GM21786 (cell line): ENCODE measurements around the gene KCNE2.
"Not testable (repeated sequence)": the region's sequence is repeated elsewhere in the genome, so short reads cannot be mapped to it uniquely, and the experiment has no call there.

Experiments
- ATAC-seq: cut with Tn5 transposase; IDR thresholded peaks from one replicate; pipeline ENCODE4 v1.9.1; 2021; ENCODE audit not compliant: unreplicated experiment

KCNE2 gene

GRCh38 chr21:34352556-34352955 is 11.2 kb upstream of the KCNE2 start:
- no peak for ATAC-seq

GRCh38 chr21:34353182-34353581 is 10.6 kb upstream of the KCNE2 start:
- no peak for ATAC-seq

DNA sequence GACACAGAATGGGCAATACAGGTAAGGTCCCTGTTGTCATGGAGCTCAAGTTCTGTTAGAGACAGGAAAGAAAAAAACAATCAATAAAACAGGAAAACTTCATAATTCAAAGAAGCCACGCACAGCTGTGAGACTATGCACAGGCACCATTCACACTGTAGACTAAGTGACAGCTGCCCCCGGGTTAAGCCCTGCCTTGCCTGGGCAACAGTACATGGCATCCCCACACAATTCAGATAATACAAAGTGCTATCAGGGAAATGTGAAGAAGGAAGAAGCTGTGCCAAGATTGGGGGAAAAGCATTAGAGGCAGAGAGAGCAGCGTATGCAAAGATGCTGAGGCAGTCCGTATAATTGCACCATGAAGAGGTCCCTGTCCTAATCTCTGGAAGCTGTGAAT is 9.0 kb upstream of the KCNE2 start:
- no peak for ATAC-seq

DNA sequence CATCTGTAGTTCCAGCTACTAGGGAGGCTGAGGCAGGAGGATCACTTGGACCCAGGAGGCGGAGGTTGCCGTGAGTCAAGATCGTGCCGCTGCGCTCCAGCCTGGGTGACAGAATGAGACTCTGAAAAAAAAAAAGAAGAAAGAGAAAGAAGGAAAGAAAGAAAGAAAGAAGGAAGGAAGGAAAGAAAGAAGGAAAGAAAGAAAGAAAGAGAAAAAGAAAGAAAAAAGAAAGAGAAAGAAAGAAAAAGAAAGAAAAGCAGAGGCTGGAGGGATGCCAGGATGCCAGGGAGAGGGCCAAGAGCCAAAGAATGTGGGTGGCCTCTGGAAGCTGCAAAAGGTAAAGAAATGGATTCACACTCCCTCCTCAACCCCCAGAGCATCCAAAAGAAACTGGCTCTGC is 8.2 kb upstream of the KCNE2 start:
- ATAC-seq, result no peak

DNA sequence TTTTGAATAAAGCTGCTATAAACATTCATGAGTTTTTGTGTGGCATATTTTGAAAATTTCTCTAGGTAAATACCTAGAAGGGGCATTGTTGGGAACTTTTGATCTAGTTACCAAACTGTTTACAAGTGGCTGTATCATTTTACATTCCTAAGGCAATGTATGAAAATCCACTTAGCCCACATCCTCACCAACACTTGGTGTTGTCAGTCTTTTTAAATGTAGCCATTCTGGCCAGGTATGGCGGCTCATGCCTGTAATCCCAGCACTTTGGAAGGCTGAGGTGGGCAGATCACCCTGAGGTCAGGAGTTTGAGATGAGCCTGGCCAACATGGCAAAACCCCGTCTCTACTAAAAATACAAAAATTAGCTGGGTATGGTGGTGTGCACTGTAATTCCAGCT is 5.9 kb upstream of the KCNE2 start:
- ATAC-seq, result no peak

- no peak for ATAC-seq
These were observed 4.9 kb upstream of the KCNE2 start for GRCh38 chr21:34358866-34359265.

DNA sequence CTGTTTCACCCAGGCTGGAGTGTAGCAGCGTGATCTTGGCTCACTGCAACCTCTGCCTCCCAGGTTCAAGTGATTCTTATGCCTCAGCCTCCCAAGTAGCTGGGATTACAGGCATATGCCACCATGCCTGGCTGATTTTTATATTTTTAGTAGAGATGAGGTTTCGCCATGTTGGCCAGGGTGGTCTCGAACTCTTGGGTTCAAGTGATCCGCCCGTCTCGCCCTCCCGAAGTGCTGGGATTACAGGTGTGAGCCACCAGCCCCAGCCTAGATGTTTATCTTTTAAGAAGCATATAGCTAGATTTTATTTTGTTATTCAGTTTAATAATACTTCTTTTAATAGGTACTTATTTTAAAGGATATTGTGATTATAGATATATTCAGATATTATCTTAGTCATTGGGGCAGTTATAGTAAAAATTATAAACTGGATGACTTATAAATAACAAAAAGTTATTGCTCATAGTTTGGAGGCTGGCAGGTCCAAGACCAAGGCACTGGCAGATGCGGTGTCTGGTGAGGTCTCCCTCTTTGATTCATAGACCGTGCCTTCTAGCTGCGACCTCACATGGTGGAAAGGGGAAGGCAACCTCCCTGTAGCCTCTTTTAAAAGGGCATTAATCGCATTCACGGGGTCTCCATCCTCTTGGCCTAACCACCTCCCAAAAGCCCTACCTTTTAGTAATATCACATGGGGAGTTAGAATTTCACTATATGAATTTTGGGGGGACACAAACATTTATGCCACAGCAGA is 3.1 kb upstream of the KCNE2 start:
- ATAC-seq, result no peak

- ATAC-seq, result no peak
These were observed 1.7 kb upstream of the KCNE2 start for GRCh38 chr21:34362136-34362444.

DNA sequence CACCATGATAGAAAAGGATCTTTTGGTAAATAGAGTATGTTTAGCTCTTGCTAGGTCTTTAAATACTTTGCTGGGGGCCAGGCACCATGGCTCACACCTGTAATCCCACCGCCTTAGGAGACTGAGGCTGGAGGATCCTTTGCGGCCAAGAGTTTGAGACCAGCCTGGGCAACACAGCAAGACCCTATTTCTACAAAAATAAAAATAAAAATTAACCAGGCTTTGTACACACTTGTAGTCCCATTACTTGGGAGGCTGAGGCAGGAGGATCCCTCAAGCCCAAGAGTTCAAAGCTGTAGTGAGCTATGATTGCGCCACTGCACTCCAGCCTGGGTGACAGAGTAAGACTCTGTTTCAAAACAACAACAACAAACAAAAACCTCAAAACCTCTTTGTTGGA is 1.1 kb upstream of the KCNE2 start:
- no peak for ATAC-seq

GRCh38 chr21:34364921-34365320 is 1.1 kb downstream of the KCNE2 start:
- no peak for ATAC-seq

DNA sequence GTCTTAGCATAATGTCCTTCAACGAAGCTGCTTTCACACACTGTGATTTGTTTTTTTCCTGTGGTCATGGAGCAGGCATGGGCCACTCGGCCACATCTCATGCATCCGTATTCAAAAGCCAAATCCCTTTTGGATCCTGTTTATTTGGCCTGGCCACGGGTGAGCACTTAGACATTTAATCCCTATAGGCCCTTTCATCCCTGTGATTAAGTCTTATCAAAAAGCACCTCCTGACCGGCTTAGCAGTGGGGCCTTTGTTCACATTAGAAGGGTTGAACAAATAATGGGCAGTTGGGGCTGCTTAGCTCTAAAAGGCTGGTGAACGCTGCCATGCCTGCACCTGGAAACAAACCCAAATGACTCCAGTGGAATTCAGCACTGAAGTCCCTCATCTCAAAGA is 2.0 kb downstream of the KCNE2 start:
- ATAC-seq, result no peak

DNA sequence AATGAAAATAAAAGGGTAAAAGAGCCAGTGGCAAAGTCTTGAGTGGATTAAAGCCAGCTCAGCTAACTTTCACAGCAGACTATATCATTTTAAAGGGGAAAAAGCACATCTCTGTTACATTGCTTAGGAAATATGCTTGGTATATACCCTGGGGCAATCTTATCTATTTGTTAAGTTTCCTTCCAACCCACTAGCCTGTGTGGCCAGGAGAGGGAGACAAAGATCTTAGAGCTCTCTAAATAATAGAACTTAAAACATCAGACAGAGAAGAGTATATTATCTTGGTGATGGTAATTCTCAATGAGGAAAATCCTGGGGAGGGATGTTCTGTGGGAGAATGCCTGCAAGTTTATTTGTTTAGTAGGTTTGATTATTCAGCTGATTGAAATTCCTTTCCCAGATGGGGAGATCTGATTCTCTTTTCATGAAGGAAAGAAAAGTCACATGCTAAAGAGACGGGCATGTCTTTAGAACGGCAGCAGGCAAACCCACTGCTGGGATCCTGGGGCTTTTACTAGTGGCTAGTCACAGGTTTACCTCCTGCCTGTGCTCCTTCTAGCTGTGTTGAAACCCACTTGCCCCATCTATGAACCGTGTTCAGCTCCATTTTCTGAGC is 3.6 kb downstream of the KCNE2 start:
- ATAC-seq, result no peak

GRCh38 chr21:34369741-34370140 is 5.9 kb downstream of the KCNE2 start:
- ATAC-seq, result no peak

GRCh38 chr21:34372321-34372720 is 8.5 kb downstream of the KCNE2 start:
- no peak for ATAC-seq

DNA sequence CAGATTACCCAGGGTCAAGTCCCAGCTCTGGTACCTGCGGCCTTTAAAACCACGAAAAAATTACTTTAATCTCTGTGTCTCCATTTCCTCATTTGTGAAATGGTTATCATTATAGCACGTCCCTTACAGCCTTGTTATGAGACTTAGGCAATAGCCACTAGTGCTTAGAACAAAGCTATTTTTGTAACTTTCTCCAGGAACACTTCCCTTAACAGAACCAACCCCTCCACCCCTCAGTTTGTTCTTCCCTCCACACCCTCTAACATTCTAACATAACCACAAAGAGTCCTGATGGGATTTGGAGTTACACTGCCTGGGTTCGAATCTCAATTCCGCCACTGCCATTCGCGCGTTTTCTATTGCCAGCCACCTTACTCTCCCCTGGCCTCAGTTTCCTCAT is 10.7 kb downstream of the KCNE2 start:
- ATAC-seq, result not testable (repeated sequence)

- ATAC-seq, result peak; percentile 93
These were observed 11.3 kb downstream of the KCNE2 start, which contains the start of gene SMIM11 for GRCh38 chr21:34374940-34375618. Gene SMIM11 (plus strand): TSS chr21:34375507. CDS start chr21:34379505, 3,998 bp downstream.

DNA sequence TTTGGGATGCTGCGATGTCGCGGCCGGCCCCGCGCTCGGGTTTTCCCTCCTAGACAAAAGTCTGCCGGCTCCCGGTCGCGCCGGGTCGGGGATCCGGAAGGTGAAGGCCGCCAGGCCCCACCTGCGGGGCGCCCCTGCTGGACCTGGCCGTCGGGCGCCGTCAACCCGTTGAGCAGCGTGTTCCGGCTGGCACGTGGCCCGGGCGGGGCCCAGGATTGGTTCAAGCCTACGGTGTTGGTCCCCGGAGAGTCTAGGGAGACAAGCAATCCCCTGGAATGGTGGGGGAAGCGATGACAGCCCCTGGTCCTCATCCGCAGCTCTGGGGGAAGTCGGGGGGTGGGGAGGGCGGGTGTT is 11.8 kb downstream of the KCNE2 start:
- peak; percentile 46 for ATAC-seq

DNA sequence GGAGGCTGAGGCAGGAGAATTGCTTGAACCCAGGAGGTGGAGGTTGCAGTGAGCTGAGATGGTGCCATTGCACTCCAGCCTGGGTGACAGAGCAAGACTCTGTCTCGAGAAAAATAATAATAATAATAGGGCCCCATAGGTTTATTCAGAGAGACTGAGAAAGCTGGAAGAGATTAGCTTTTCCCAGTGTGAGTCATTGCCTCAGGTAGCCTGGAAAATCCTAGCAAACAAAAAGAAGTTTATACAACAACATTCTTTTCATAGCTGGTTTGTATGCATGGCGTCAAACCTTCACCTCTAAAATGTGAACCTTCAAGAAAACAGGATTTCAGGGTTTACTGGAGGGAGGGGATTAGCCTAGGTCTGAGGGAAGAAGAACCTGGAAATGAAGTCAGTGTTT is 19.3 kb downstream of the KCNE2 start:
- ATAC-seq, result not testable (repeated sequence)

DNA sequence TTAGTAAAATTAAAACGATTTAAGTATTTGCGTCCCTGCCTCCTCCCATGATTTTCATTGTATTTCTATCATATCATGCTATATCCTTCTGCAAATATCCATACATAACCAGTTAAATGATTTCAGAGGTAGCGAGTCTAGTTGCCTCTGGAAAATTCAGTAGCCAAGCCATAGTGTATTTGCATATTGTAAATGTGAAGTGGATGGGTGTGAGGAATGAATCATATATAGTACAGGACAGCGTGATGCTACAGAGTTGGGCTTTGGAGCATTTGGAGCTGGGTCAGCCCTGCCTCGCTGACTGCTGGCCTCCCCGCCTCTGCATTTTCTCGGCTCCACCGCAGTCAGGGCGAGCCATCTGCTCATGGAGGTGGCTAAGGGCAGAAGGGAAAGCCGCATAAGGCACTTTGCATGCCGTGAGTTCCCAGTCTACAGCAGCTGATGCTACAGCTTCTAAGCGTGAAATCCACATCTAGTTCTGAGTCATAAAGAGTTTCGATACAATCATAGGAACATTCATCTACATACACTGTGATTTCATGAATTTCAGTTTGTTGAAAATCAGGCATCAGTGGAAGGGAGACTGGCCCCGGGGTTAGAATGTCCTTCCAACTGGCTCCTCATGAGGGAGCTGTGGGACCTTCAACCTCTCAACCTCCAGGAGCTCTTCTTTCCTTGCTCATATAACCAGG is 20.1 kb downstream of the KCNE2 start:
- peak; percentile 85 for ATAC-seq

DNA sequence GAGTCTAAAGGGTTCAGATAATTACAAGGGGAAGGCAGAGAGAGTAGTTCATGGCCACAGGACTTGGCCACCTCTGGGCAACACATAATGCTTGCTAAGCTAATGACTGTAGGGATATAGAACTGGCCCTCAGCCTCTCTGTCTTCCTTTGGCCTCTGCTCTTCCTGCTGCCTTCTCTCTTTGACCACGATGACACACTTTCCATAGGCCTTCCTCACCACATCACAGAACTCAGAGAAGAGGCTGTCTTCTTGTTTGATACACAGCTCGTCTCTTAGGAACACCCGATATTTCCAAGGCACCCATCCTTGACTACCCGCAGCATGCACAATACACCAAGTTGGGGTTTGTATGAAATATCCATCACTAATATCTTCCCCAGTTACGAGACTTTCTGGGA is 36.7 kb downstream of the KCNE2 start:
- not testable (repeated sequence) for ATAC-seq

DNA sequence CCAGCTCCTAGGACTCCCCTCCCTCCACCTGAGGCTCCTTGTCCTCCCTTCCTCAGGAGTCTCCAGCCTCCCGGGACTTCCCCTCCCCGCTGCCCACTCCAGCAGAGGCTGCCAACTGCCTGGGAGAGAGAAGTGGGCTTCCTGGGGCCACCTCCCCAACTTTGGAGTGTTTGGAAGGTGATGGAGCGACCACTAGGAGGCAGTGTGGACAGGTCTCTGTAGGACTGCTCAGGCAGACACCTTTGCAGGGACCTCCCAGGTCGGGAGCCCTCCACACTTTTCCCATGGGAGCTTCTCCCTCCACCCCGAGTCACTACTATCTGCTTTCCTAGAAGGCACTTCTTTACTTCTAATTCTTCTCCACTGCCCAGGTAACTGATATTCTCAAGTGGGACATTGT is 40.9 kb downstream of the KCNE2 start:
- not testable (repeated sequence) for ATAC-seq

DNA sequence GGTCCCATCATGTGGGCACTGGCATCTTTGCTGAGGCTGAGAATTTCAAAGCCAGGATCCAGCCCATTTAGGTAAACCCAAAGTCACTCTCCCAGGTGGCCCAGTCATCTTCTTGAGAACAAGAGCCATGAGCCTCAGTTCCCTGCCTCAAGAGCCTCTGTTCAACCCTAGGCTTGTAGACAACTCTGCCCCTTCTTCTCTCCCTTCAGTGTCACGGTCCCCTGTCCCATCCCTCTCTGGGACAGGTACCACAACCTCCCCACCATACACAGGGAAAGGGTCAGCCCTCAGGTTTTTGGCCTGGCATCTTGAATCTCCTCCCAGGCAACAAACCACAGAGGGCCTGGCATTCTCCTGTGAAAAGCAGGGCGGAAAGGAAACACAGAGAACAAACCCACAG is 41.9 kb downstream of the KCNE2 start:
- not testable (repeated sequence) for ATAC-seq
